Gastroesophageal sphincter (tissue), 4 donors: Measurements from ENCODE around the gene PPIB. TPM values are rescaled to one million over a fixed set of nuclear protein-coding genes. Genes with fewer than 3 reads are reported as not detected.
"Not testable (repeated sequence)": the region's sequence is repeated elsewhere in the genome, so short reads cannot be mapped to it uniquely, and the experiment has no call there.

Source experiments
- ATAC-seq: fragments of 150-250 bp; one replicate; pipeline ENCODE4 v1.9.1; 2016; ENCODE audit warnings: mild to moderate bottlenecking, moderate library complexity
- H3K27ac ChIP-seq, 4 donors: fragments of 200-600 bp; sonication (generic) in 3 of 4; 1 replicate in 3 of 4; 2 replicates in 1 of 4; pipeline ENCODE4 v1.5.1; 2016 to 2019
- H3K27me3 ChIP-seq: fragments of 200-600 bp; sonication (generic); one replicate; pipeline ENCODE4 v1.5.1; 2019
- H3K36me3 ChIP-seq, 2 donors: fragments of 200-600 bp; sonication (generic); one replicate each; pipeline ENCODE4 v1.5.1; 2019; ENCODE audit warnings: control low read depth in 1 of 2
- H3K4me1 ChIP-seq, 3 donors: fragments of 200-600 bp; sonication (generic); 1 replicate in 2 of 3; 2 replicates in 1 of 3; pipeline ENCODE4 v1.5.1; 2016 to 2019; ENCODE audit warnings: control low read depth in 2 of 3
- H3K4me3 ChIP-seq, 2 donors: fragments of 200-600 bp; sonication (generic); one replicate each; pipeline ENCODE4 v1.5.1; 2019; ENCODE audit warnings: mild to moderate bottlenecking in 1 of 2, moderate library complexity in 1 of 2
- H3K9me3 ChIP-seq, 3 donors: fragments of 200-600 bp; sonication (generic); one replicate each; pipeline ENCODE4 v1.5.1; 2017 to 2019; ENCODE audit warnings: control low read depth in 2 of 3
- CTCF ChIP-seq, 4 experiments: fragments of 200-600 bp in 2 of 4; fragments of 450-650 bp in 2 of 4; sonication (generic) in 1 of 4; IDR thresholded peaks; one replicate each; pipeline ENCODE4 v1.5.1; 2017 to 2019; ENCODE audit warnings: antibody characterized with exemption in 4 of 4, mild to moderate bottlenecking in 2 of 4, moderate library complexity in 2 of 4
- EP300 ChIP-seq: sonication (generic); formaldehyde crosslinking; IDR thresholded peaks from one replicate; pipeline ENCODE4 v1.6.1; 2017; ENCODE audit warnings: antibody characterized with exemption, mild to moderate bottlenecking
- POLR2A ChIP-seq, 2 donors: fragments of 450-650 bp; IDR thresholded peaks; one replicate each; pipeline ENCODE4 v1.6.1; 2017; ENCODE audit warnings: antibody characterized with exemption in 2 of 2, mild to moderate bottlenecking in 2 of 2, moderate library complexity in 1 of 2
- POLR2AphosphoS5 ChIP-seq: sonication (generic); formaldehyde crosslinking; IDR thresholded peaks from one replicate; pipeline ENCODE4 v1.6.1; 2017; ENCODE audit warnings: antibody characterized with exemption
- WGBS, 2 donors: methylation state at CpG; one replicate each; pipeline ENCODE4 v1.1.5; 2018; ENCODE audit warnings: low coverage in 1 of 2; 5-methylcytosine and 5-hydroxymethylcytosine counted together
- total RNA-seq, 4 donors: library from RNA; depleted of rRNA; stranded (reverse); fragments of >200 nt; gene quantifications; one replicate each; pipeline ENCODE4 v1.1.0, GENCODE V29; 2016

Gene PPIB
- total RNA-seq, 4 donors from 2014 or later, result 151 to 257 (median 235) TPM

DNA sequence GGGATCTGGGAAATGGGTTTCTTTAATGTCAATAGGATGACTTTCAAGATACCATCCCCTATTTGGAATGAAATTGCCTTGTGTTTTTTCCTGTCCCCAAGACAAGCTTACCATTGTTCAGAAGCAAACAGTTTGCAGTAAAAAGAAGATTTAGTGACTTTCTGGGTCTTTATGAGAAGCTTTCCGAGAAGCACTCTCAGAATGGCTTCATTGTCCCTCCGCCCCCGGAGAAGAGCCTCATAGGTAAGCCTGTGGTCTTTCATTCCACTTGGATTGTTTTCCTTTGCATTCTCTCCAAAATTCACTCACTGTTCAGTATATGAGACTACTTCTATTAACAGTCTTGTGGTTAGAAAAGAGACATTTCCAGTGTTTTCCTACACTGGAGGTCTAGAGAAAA, 36.8 kb downstream of the PPIB start:
- no peak overlapping the region for H3K4me3 ChIP-seq
- no peaks in the 10 kb centered on the region for H3K9me3 ChIP-seq
- no peak overlapping the region for H3K27ac ChIP-seq
- no peaks in the 10 kb centered on the region for H3K27me3 ChIP-seq
- no peak for TF ChIP-seq EP300
- TF ChIP-seq CTCF (IDR thresholded peaks at IDR 0.05), result no peak
- no peak for TF ChIP-seq POLR2AphosphoS5
- TF ChIP-seq POLR2A (IDR thresholded peaks at IDR 0.05), result no peak
- H3K36me3 ChIP-seq, result peaks cover 23 to 99% of the 10 kb centered on the region in 2 donors
- no peaks in the 10 kb centered on the region for H3K4me1 ChIP-seq
- 58 to 83% methylated on average over 3 of the region's 3 CpGs for WGBS, 2 donors
- ATAC-seq, result no peak

GRCh38 chr15:64122936-64123351, 39.9 kb downstream of the PPIB start:
- Histone ChIP-seq H3K9me3 (no peaks in the 10 kb centered on the region), H3K4me3 (no peak overlapping the region), H3K27ac (no peak overlapping the region), H3K36me3 (peaks cover 20 to 99% of the 10 kb centered on the region in 2 donors), H3K27me3 (no peaks in the 10 kb centered on the region), H3K4me1 (no peaks in the 10 kb centered on the region)
- no peak for TF ChIP-seq POLR2A (IDR thresholded peaks at IDR 0.05)
- TF ChIP-seq EP300, result no peak
- no peak for TF ChIP-seq POLR2AphosphoS5
- no peak for TF ChIP-seq CTCF (IDR thresholded peaks at IDR 0.05)
- WGBS, 2 donors, result 94% methylated on average over 3 of the region's 3 CpGs; no CpG with 5 or more reads in 1 of the 2 donors
- peak; percentile 13 for ATAC-seq

- H3K9me3 ChIP-seq, result no peaks in the 10 kb centered on the region
- WGBS, 2 donors, result 60% methylated on average over 1 of the region's 1 CpG; no CpG with 5 or more reads in 1 of the 2 donors
- H3K27ac ChIP-seq, result no peak overlapping the region
- no peak overlapping the region for H3K4me3 ChIP-seq
- no peaks in the 10 kb centered on the region for H3K4me1 ChIP-seq
- peaks cover 15 to 99% of the 10 kb centered on the region in 2 donors for H3K36me3 ChIP-seq
- TF ChIP-seq POLR2AphosphoS5, result no peak
- no peak for TF ChIP-seq CTCF (IDR thresholded peaks at IDR 0.05)
- no peak for TF ChIP-seq EP300
- TF ChIP-seq POLR2A (IDR thresholded peaks at IDR 0.05), result no peak
- no peak for ATAC-seq
- H3K27me3 ChIP-seq, result no peaks in the 10 kb centered on the region
Measured at GRCh38 chr15:64122444-64122843, 40.4 kb downstream of the PPIB start.

DNA sequence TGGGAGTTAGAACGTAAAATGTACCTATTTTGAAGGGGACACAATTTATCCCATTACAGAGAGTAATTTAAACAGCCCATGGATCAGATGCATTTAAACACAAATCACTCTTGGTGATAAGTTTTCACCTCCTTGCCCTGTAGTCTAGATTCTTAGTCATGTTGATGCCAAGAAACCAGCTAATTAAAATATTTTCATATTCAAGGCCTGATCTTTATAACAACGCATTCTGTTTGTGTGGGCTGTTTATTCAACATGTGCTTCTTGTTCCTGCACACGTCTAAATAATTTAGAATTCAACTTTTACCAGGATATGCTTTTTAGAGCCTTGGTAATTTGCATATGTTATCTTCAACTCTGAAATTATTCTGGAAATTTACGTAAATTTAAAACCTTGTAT, 41.2 kb downstream of the PPIB start:
- no peak overlapping the region for H3K4me3 ChIP-seq
- no peaks in the 10 kb centered on the region for H3K27me3 ChIP-seq
- no peak for ATAC-seq
- TF ChIP-seq POLR2AphosphoS5 (no peak), POLR2A (IDR thresholded peaks at IDR 0.05) (no peak), EP300 (no peak), CTCF (IDR thresholded peaks at IDR 0.05) (no peak)
- no peaks in the 10 kb centered on the region for H3K4me1 ChIP-seq
- WGBS, 2 donors, result 80 to 92% methylated on average over 3 of the region's 4 CpGs
- no peaks in the 10 kb centered on the region for H3K9me3 ChIP-seq
- no peak overlapping the region for H3K27ac ChIP-seq
- H3K36me3 ChIP-seq, result peaks cover 8 to 99% of the 10 kb centered on the region in 2 donors

GRCh38 chr15:64120322-64120721, 42.5 kb downstream of the PPIB start:
- ATAC-seq, H3K9me3 ChIP-seq, H3K27me3 ChIP-seq, H3K4me3 ChIP-seq, H3K27ac ChIP-seq, H3K4me1 ChIP-seq: not testable (repeated sequence)
- peaks cover 8 to 100% of the 10 kb centered on the region in 2 donors for H3K36me3 ChIP-seq
- WGBS, 2 donors, result 67 to 100% methylated on average over 1 of the region's 2 CpGs
